ENCODE data around the gene KRT40.
A peak's percentile ranks its signal among the peaks of the same experiment; 100 is the strongest.

KRT40 gene

GRCh38 chr17:40967582-40967981 lies 16.5 kb downstream of the KRT40 start:
- Histone ChIP-seq H3K9ac (ENCODE audit: low read length) (no peak overlapping the region), H3K36me3 (ENCODE audit: low read length) (no peaks in the 10 kb centered on the region), H3K4me3 (ENCODE audit: insufficient read depth, low read length, poor library complexity, severe bottlenecking) (no peak overlapping the region), H3K27me3 (ENCODE audit: low read length) (no peaks in the 10 kb centered on the region), H3K27ac (ENCODE audit: low read depth, low read length) (no peak overlapping the region), H3K9me2 (replicated peaks; ENCODE audit: insufficient read depth, low read length) (no peaks in the 10 kb centered on the region), H3K9me3 (ENCODE audit: insufficient read depth, low read length) (no peaks in the 10 kb centered on the region), H4K20me1 (ENCODE audit: low read depth, low read length) (no peaks in the 10 kb centered on the region), H3F3A (ENCODE audit: insufficient read depth) (no peaks in the 10 kb centered on the region), H3K4me2 (ENCODE audit: low read depth, low read length, poor library complexity, severe bottlenecking) (no peak overlapping the region), H2AFZ (ENCODE audit: low read depth, low read length, severe bottlenecking) (no peak overlapping the region), H3K79me2 (ENCODE audit: insufficient read depth, low read length) (no peaks in the 10 kb centered on the region)
- TF ChIP-seq EZH2phosphoT487 (conservative IDR thresholded peaks at IDR 0.05; ENCODE audit: low read length) (no peak), CTCF (IDR thresholded peaks at IDR 0.05; ENCODE audit: insufficient read depth, low read length, poor library complexity, severe bottlenecking) (no peak)

- H3K9me2 ChIP-seq (replicated peaks; ENCODE audit: insufficient read depth, low read length), result no peaks in the 10 kb centered on the region
- no peak within 1 kb of the TSS for H2AFZ ChIP-seq (ENCODE audit: low read depth, low read length, severe bottlenecking)
- no peak within 1 kb of the TSS for H3K27ac ChIP-seq (ENCODE audit: low read depth, low read length)
- no peaks in the 10 kb centered on the region for H3K79me2 ChIP-seq (ENCODE audit: insufficient read depth, low read length)
- no peak within 1 kb of the TSS for H3K4me3 ChIP-seq (ENCODE audit: insufficient read depth, low read length, poor library complexity, severe bottlenecking)
- H3K4me2 ChIP-seq (ENCODE audit: low read depth, low read length, poor library complexity, severe bottlenecking), result no peak within 1 kb of the TSS
- no peak within 1 kb of the TSS for H3K9ac ChIP-seq (ENCODE audit: low read length)
- no peaks in the 10 kb centered on the region for H3K36me3 ChIP-seq (ENCODE audit: low read length)
- no peak for TF ChIP-seq EZH2phosphoT487 (conservative IDR thresholded peaks at IDR 0.05; ENCODE audit: low read length)
- TF ChIP-seq CTCF (IDR thresholded peaks at IDR 0.05; ENCODE audit: insufficient read depth, low read length, poor library complexity, severe bottlenecking), result no peak
- no peaks in the 10 kb centered on the region for H3K27me3 ChIP-seq (ENCODE audit: low read length)
- H3F3A ChIP-seq (ENCODE audit: insufficient read depth), result no peaks in the 10 kb centered on the region
- no peaks in the 10 kb centered on the region for H4K20me1 ChIP-seq (ENCODE audit: low read depth, low read length)
- no peaks in the 10 kb centered on the region for H3K9me3 ChIP-seq (ENCODE audit: insufficient read depth, low read length)
These were observed 17.3 kb downstream of the KRT40 start, which contains the start of gene KRT39 for GRCh38 chr17:40966848-40967247. TSS of gene KRT39 (minus strand) at chr17:40966948. CDS start at chr17:40966856, 92 bp downstream.

- H3K9me3 ChIP-seq (ENCODE audit: insufficient read depth, low read length), result no peaks in the 10 kb centered on the region
- H3K4me3 ChIP-seq (ENCODE audit: insufficient read depth, low read length, poor library complexity, severe bottlenecking), result no peak overlapping the region
- H3K27ac ChIP-seq (ENCODE audit: low read depth, low read length), result no peak overlapping the region
- no peak overlapping the region for H2AFZ ChIP-seq (ENCODE audit: low read depth, low read length, severe bottlenecking)
- no peak for TF ChIP-seq EZH2phosphoT487 (conservative IDR thresholded peaks at IDR 0.05; ENCODE audit: low read length)
- TF ChIP-seq CTCF (IDR thresholded peaks at IDR 0.05; ENCODE audit: insufficient read depth, low read length, poor library complexity, severe bottlenecking), result peak; percentile 56
- no peak overlapping the region for H3K9ac ChIP-seq (ENCODE audit: low read length)
- no peaks in the 10 kb centered on the region for H3K79me2 ChIP-seq (ENCODE audit: insufficient read depth, low read length)
- H3F3A ChIP-seq (ENCODE audit: insufficient read depth), result no peaks in the 10 kb centered on the region
- H3K36me3 ChIP-seq (ENCODE audit: low read length), result no peaks in the 10 kb centered on the region
- peak overlapping the region; percentile 8 for H3K4me2 ChIP-seq (ENCODE audit: low read depth, low read length, poor library complexity, severe bottlenecking)
- no peaks in the 10 kb centered on the region for H3K9me2 ChIP-seq (replicated peaks; ENCODE audit: insufficient read depth, low read length)
- H3K27me3 ChIP-seq (ENCODE audit: low read length), result no peaks in the 10 kb centered on the region
- H4K20me1 ChIP-seq (ENCODE audit: low read depth, low read length), result no peaks in the 10 kb centered on the region
These were observed 20.3 kb downstream of the KRT40 start for GRCh38 chr17:40963838-40964237.
